GM12875 (cell line): ENCODE measurements around the gene PSENEN.

Experiments
- H3K4me3 ChIP-seq: one replicate; pipeline ENCODE4 v1.5.1; 2011; ENCODE audit warnings: low read depth, low read length, control low read depth
- TF ChIP-seq, protein P1 (sequence below): IDR thresholded peaks from 2 replicates; pipeline ENCODE4 v1.5.1; 2011; ENCODE audit warnings: low read depth, mild to moderate bottlenecking, control low read depth, inconsistent platforms, low read length, moderate library complexity, borderline replicate concordance; ENCODE audit not compliant: insufficient read depth

The PSENEN gene

GRCh38 chr19:35774274-35775045 is 29.0 kb downstream of the PSENEN start:
- H3K4me3 ChIP-seq = no peak overlapping the region
- TF ChIP-seq, protein P1, sequence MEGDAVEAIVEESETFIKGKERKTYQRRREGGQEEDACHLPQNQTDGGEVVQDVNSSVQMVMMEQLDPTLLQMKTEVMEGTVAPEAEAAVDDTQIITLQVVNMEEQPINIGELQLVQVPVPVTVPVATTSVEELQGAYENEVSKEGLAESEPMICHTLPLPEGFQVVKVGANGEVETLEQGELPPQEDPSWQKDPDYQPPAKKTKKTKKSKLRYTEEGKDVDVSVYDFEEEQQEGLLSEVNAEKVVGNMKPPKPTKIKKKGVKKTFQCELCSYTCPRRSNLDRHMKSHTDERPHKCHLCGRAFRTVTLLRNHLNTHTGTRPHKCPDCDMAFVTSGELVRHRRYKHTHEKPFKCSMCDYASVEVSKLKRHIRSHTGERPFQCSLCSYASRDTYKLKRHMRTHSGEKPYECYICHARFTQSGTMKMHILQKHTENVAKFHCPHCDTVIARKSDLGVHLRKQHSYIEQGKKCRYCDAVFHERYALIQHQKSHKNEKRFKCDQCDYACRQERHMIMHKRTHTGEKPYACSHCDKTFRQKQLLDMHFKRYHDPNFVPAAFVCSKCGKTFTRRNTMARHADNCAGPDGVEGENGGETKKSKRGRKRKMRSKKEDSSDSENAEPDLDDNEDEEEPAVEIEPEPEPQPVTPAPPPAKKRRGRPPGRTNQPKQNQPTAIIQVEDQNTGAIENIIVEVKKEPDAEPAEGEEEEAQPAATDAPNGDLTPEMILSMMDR = no peak

DNA sequence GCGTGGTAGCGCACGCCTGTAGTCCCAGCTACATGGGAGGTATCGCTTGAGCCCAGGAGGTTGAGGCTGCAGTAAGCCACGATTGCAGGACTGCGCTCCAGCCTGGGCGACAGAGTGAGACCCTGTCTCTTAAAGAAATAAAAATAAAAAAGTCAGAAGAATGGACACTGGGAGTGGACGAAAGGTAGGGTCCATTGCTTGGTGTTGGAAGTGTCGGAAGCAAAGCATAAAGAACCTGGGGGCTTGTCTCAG is 29.5 kb downstream of the PSENEN start:
- no peak overlapping the region for H3K4me3 ChIP-seq

DNA sequence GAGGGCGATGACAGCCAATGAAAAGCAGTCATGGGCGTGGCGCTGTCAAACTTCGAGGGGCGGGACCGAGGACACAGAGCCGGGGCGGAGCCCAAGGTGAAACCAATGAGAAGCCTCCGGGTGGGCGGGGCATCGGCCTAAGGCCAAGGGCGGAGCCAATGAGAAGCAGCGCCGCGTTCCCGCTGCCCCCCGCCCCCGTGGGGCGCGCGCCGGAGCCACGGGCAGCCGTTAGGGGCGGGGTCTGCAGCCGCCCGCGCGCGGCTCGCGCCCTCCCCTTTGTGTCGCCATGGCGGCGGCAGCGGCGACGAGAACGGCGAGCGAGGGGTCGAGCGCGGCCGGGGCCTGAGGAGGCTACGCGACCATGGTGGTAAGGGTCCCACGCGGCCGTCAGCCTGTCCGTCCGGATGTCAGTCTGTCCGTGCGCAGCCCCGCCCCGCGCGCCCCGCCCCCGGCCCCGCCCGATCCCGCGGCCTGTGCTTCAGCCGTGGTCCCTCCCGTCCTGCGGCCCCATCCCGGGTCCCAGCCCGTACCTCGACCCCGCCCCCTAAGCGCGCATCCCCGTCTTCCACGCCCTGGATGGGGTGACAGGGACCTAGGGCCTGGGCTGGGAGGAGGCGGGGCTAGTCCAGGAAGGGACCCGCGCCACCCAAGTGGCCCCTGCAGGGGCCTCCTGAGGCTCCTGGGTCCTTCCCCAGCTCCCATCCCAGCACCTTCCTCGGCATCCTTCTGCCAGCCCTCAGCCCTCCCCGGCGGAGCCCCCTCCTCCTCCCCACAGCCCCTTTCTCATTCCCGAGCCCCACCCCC is 30.0 kb downstream of the PSENEN start, which contains the start of gene ARHGAP33:
Gene ARHGAP33, plus strand, starts transcription at position 267 of the 804 bp plus-strand sequence. Its CDS starts 95 bp downstream, at position 362.
- TF ChIP-seq, protein P1 = no peak
- peak within 1 kb of the TSS; percentile 59 for H3K4me3 ChIP-seq

More for the DNA sequence above, 29.5 kb downstream of the PSENEN start:
- TF ChIP-seq, protein P1 = no peak

- TF ChIP-seq, protein P1 = no peak
- peak overlapping the region; percentile 59 for H3K4me3 ChIP-seq
Observed at GRCh38 chr19:35776102-35776788, 30.8 kb downstream of the PSENEN start.

GRCh38 chr19:35777086-35777841 is 31.8 kb downstream of the PSENEN start:
- H3K4me3 ChIP-seq = no peak overlapping the region
- TF ChIP-seq, protein P1 = no peak

- TF ChIP-seq, protein P1 = no peak
- H3K4me3 ChIP-seq = no peak overlapping the region
Observed at GRCh38 chr19:35777961-35778360, 32.5 kb downstream of the PSENEN start.
